Smooth muscle cell of bladder (primary cell): Measurements from ENCODE around the gene GSG1L2. TPM values are rescaled to one million over a fixed set of nuclear protein-coding genes. Genes with fewer than 3 reads are reported as not detected.

Source experiments
- total RNA-seq: library from RNA; depleted of rRNA; stranded (reverse); fragments of >200 nt; gene quantifications from 2 replicates; pipeline ENCODE4 v1.2.3, GENCODE V29; 2014

The GSG1L2 gene
- not detected in 2 replicates for total RNA-seq

GRCh38 chr17:9821921-9822320 lies at the start of gene GSG1L2:
Gene GSG1L2 (minus strand): TSS chr17:9822079. CDS start chr17:9822071, 8 bp downstream.

GRCh38 chr17:9825641-9826150 lies 3.8 kb upstream of the GSG1L2 start, which contains the start of gene GLP2R:
Gene GLP2R (plus strand): TSS chr17:9825924. CDS start chr17:9826064, 140 bp downstream.

GRCh38 chr17:9790889-9791876 lies 30.7 kb downstream of the GSG1L2 start, which contains the start of gene DHRS7C:
Gene DHRS7C (minus strand): TSS chr17:9791592. CDS start chr17:9791284, 308 bp downstream.

Other genes with a start within 250 kb of the GSG1L2 start
- gene STX8, start 246.3 kb downstream of the GSG1L2 start, total RNA-seq: 104 and 121 TPM in 2 replicates
- 0.18 and 0.28 TPM in 2 replicates for gene CFAP52, start 245.4 kb downstream of the GSG1L2 start, total RNA-seq
- gene USP43, start 176.6 kb downstream of the GSG1L2 start, total RNA-seq: under 0.01 TPM in 2 replicates
- not detected in 2 replicates for gene DHRS7C, start 30.5 kb downstream of the GSG1L2 start, total RNA-seq
- 0.28 and 0.85 TPM in 2 replicates for gene GLP2R, start 3.8 kb upstream of the GSG1L2 start, total RNA-seq
- 0.28 and 0.37 TPM in 2 replicates for gene RCVRN, start 83.2 kb upstream of the GSG1L2 start, total RNA-seq